ENCODE data around the gene INTS1. TPM values are rescaled to one million over a fixed set of nuclear protein-coding genes. Genes with fewer than 3 reads are reported as not detected.

The INTS1 gene
- total and polyA plus RNA-seq, 2 experiments from 2014 or later = 35.1 to 111 TPM

DNA sequence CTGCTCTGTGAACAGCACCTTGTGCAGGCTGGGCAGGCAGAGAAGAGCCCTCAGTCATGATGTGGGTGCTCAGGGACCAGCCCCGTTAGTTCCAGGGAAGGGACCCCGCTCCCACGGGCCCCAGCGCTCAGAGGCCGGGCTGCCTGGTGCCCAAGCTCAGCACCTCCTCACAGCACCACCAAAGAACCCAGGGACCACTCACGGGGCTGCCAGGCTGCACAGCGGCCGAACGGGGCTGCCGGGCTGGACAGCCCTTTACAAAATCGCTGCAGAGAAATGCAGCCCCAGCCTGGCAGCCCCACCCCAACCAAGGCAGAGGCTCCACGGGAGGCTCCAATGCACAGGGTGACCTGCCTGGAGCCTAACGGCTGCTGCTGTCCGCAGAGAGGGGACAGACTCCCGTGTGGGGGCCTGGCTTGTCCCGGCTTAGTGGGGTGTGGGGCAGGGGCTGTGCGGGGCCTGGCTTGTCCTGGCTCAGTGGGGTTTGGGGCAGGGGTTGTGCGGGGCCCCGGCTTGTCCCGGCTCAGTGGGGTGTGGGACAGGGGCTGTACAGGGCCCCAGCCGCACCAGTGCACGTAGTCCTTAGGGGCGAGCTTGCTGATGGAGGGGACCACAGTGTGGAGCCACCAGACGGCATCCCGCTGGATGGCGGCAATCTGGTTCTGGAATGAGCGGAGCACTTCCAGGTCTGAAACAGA lies 9.2 kb downstream of the INTS1 start:
- Histone ChIP-seq H3K9me2 (ENCODE audit: insufficient read depth) (no peaks in the 10 kb centered on the region), H3K4me1 (ENCODE audit: insufficient read depth) (no peaks in the 10 kb centered on the region), H3K4me2 (no peak overlapping the region), H3K79me2 (replicated peaks; ENCODE audit: insufficient read depth) (no peaks in the 10 kb centered on the region), H3K4me3 (no peak overlapping the region), H3K27me3 (ENCODE audit: insufficient read depth) (no peaks in the 10 kb centered on the region), H3K27ac (ENCODE audit: low read depth) (no peak overlapping the region), H2AFZ (no peak overlapping the region), H3F3A (replicated peaks; ENCODE audit: low read depth) (no peaks in the 10 kb centered on the region), H3K36me3 (ENCODE audit: insufficient read depth) (peaks cover 4% of the 10 kb centered on the region; the same call in 1 of the 2 replicates), H4K20me1 (replicated peaks; ENCODE audit: insufficient read depth) (peaks cover 8% of the 10 kb centered on the region; the same call in 1 of the 2 replicates)
- DNase-seq (ENCODE audit: low spot score) = no peak
- Mint-ChIP-seq H3K4me3 (no peak overlapping the region), H3K4me1 (no peaks in the 10 kb centered on the region), H3K9me3 (no peaks in the 10 kb centered on the region), H3K27me3 (ENCODE audit: insufficient read depth, low read depth, poor library complexity) (no peaks in the 10 kb centered on the region), H3K36me3 (ENCODE audit: low read depth) (peaks cover 42% of the 10 kb centered on the region), H3K27ac (no peak overlapping the region)
- TF ChIP-seq ZNF331 (CRISPR knock-in tag; IDR thresholded peaks at IDR 0.05; ENCODE audit: low read depth) (no peak), NANOG (IDR thresholded peaks at IDR 0.05; ENCODE audit: borderline replicate concordance) (no peak), CREB1 (CRISPR knock-in tag; IDR thresholded peaks at IDR 0.05; ENCODE audit: low read depth) (no peak), ZNF114 (CRISPR knock-in tag; IDR thresholded peaks at IDR 0.05) (no peak), STAT1 (IDR thresholded peaks at IDR 0.05; ENCODE audit: unreplicated experiment) (no peak), REST (IDR thresholded peaks at IDR 0.05; ENCODE audit: unreplicated experiment) (no peak)
- TF ChIP-seq, protein P1, sequence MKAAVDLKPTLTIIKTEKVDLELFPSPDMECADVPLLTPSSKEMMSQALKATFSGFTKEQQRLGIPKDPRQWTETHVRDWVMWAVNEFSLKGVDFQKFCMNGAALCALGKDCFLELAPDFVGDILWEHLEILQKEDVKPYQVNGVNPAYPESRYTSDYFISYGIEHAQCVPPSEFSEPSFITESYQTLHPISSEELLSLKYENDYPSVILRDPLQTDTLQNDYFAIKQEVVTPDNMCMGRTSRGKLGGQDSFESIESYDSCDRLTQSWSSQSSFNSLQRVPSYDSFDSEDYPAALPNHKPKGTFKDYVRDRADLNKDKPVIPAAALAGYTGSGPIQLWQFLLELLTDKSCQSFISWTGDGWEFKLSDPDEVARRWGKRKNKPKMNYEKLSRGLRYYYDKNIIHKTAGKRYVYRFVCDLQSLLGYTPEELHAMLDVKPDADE (IDR thresholded peaks at IDR 0.05) = no peak
- TF ChIP-seq, protein P2, sequence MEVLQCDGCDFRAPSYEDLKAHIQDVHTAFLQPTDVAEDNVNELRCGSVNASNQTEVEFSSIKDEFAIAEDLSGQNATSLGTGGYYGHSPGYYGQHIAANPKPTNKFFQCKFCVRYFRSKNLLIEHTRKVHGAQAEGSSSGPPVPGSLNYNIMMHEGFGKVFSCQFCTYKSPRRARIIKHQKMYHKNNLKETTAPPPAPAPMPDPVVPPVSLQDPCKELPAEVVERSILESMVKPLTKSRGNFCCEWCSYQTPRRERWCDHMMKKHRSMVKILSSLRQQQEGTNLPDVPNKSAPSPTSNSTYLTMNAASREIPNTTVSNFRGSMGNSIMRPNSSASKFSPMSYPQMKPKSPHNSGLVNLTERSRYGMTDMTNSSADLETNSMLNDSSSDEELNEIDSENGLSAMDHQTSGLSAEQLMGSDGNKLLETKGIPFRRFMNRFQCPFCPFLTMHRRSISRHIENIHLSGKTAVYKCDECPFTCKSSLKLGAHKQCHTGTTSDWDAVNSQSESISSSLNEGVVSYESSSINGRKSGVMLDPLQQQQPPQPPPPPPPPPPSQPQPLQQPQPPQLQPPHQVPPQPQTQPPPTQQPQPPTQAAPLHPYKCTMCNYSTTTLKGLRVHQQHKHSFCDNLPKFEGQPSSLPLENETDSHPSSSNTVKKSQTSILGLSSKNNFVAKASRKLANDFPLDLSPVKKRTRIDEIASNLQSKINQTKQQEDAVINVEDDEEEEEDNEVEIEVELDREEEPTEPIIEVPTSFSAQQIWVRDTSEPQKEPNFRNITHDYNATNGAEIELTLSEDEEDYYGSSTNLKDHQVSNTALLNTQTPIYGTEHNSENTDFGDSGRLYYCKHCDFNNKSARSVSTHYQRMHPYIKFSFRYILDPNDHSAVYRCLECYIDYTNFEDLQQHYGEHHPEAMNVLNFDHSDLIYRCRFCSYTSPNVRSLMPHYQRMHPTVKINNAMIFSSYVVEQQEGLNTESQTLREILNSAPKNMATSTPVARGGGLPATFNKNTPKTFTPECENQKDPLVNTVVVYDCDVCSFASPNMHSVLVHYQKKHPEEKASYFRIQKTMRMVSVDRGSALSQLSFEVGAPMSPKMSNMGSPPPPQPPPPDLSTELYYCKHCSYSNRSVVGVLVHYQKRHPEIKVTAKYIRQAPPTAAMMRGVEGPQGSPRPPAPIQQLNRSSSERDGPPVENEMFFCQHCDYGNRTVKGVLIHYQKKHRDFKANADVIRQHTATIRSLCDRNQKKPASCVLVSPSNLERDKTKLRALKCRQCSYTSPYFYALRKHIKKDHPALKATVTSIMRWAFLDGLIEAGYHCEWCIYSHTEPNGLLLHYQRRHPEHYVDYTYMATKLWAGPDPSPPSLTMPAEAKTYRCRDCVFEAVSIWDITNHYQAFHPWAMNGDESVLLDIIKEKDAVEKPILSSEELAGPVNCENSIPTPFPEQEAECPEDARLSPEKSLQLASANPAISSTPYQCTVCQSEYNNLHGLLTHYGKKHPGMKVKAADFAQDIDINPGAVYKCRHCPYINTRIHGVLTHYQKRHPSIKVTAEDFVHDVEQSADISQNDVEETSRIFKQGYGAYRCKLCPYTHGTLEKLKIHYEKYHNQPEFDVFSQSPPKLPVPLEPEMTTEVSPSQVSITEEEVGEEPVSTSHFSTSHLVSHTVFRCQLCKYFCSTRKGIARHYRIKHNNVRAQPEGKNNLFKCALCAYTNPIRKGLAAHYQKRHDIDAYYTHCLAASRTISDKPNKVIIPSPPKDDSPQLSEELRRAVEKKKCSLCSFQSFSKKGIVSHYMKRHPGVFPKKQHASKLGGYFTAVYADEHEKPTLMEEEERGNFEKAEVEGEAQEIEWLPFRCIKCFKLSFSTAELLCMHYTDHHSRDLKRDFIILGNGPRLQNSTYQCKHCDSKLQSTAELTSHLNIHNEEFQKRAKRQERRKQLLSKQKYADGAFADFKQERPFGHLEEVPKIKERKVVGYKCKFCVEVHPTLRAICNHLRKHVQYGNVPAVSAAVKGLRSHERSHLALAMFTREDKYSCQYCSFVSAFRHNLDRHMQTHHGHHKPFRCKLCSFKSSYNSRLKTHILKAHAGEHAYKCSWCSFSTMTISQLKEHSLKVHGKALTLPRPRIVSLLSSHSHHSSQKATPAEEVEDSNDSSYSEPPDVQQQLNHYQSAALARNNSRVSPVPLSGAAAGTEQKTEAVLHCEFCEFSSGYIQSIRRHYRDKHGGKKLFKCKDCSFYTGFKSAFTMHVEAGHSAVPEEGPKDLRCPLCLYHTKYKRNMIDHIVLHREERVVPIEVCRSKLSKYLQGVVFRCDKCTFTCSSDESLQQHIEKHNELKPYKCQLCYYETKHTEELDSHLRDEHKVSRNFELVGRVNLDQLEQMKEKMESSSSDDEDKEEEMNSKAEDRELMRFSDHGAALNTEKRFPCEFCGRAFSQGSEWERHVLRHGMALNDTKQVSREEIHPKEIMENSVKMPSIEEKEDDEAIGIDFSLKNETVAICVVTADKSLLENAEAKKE (CRISPR knock-in tag; IDR thresholded peaks at IDR 0.05) = no peak
- no peak for ATAC-seq

All from GM23338 (cell line).